Measurements from ENCODE around the gene CLIC6. TPM values are rescaled to one million over a fixed set of nuclear protein-coding genes. Genes with fewer than 3 reads are reported as not detected.

The CLIC6 gene
- total RNA-seq, 4 donors from 2014 or later: 2.5 to 10.0 (median 3.7) TPM

- Histone ChIP-seq H3K9me3 (no peaks in the 10 kb centered on the region), H3K27me3 (no peaks in the 10 kb centered on the region), H3K4me1 (peaks cover 5% of the 10 kb centered on the region), H3K27ac (no peak overlapping the region), H3K4me3 (no peak overlapping the region), H3K36me3 (no peaks in the 10 kb centered on the region)
- no peak for TF ChIP-seq POLR2A (IDR thresholded peaks at IDR 0.05)
- no peak for TF ChIP-seq POLR2AphosphoS5 (IDR thresholded peaks at IDR 0.05)
- TF ChIP-seq, protein P1, sequence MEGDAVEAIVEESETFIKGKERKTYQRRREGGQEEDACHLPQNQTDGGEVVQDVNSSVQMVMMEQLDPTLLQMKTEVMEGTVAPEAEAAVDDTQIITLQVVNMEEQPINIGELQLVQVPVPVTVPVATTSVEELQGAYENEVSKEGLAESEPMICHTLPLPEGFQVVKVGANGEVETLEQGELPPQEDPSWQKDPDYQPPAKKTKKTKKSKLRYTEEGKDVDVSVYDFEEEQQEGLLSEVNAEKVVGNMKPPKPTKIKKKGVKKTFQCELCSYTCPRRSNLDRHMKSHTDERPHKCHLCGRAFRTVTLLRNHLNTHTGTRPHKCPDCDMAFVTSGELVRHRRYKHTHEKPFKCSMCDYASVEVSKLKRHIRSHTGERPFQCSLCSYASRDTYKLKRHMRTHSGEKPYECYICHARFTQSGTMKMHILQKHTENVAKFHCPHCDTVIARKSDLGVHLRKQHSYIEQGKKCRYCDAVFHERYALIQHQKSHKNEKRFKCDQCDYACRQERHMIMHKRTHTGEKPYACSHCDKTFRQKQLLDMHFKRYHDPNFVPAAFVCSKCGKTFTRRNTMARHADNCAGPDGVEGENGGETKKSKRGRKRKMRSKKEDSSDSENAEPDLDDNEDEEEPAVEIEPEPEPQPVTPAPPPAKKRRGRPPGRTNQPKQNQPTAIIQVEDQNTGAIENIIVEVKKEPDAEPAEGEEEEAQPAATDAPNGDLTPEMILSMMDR (IDR thresholded peaks at IDR 0.05): no peak
- TF ChIP-seq EP300 (IDR thresholded peaks at IDR 0.05): no peak
- 79% methylated on average over 2 of the region's 2 CpGs for WGBS
- DNase-seq (ENCODE audit: low spot score in 2 of 2): no peak
These were observed 23.7 kb downstream of the CLIC6 start for GRCh38 chr21:34692458-34693020.

DNA sequence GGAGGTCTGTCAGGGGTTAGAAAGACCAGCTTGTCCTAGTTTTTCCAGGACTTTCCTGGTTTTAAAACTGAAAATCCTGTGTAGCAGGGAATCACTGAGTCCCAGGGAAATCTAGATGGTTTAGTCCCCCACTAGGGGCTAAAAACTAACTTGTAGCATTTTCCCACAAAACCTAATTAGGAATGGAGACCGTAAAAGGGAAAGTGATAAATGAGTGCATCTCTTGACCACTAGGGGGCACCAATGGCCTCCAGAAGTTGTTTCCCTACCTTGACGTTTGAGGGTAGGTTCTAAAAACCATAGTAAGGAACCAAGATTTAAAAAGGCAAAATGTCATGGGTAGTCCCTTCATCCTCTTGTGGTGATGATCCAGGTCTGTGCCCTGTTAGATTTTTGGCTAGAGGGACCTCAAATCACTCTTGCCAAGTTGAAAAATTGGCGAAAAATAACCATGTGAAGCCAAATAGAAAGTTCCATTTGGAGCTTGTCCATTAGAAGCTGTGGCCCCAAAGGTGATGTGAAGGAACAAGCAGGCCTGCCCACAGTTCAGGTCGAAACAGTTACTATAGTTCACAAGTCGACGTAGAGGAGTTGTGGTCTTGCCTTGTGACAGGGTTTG lies 24.5 kb downstream of the CLIC6 start:
- Histone ChIP-seq H3K9me3 (no peaks in the 10 kb centered on the region), H3K36me3 (no peaks in the 10 kb centered on the region), H3K27me3 (no peaks in the 10 kb centered on the region), H3K4me3 (no peak overlapping the region), H3K27ac (no peak overlapping the region), H3K4me1 (peaks cover 5% of the 10 kb centered on the region)
- 61% methylated on average over 6 of the region's 6 CpGs for WGBS
- TF ChIP-seq, protein P1 (IDR thresholded peaks at IDR 0.05): peak; percentile 74 to 79
- no peak for TF ChIP-seq POLR2AphosphoS5 (IDR thresholded peaks at IDR 0.05)
- DNase-seq (ENCODE audit: low spot score in 2 of 2): no peak

- WGBS: 73% methylated on average over 2 of the region's 2 CpGs
- H3K27me3 ChIP-seq: no peaks in the 10 kb centered on the region
- no peak for TF ChIP-seq EP300 (IDR thresholded peaks at IDR 0.05)
- TF ChIP-seq POLR2AphosphoS5 (IDR thresholded peaks at IDR 0.05): no peak
- TF ChIP-seq POLR2A (IDR thresholded peaks at IDR 0.05): no peak
- TF ChIP-seq, protein P1 (IDR thresholded peaks at IDR 0.05): no peak
These were observed 26.6 kb downstream of the CLIC6 start for GRCh38 chr21:34695434-34695833.

GRCh38 chr21:34696121-34696520 lies 27.3 kb downstream of the CLIC6 start:
- DNase-seq (ENCODE audit: low spot score in 2 of 2): no peak
- no peak overlapping the region for H3K4me3 ChIP-seq
- no peaks in the 10 kb centered on the region for H3K9me3 ChIP-seq
- no peaks in the 10 kb centered on the region for H3K27me3 ChIP-seq
- 88% methylated on average over 1 of the region's 1 CpG for WGBS
- H3K27ac ChIP-seq: no peak overlapping the region
- H3K36me3 ChIP-seq: no peaks in the 10 kb centered on the region
- H3K4me1 ChIP-seq: no peaks in the 10 kb centered on the region
- TF ChIP-seq, protein P1 (IDR thresholded peaks at IDR 0.05): no peak
- TF ChIP-seq POLR2AphosphoS5 (IDR thresholded peaks at IDR 0.05): no peak
- TF ChIP-seq POLR2A (IDR thresholded peaks at IDR 0.05): no peak
- TF ChIP-seq EP300 (IDR thresholded peaks at IDR 0.05): no peak

More at GRCh38 chr21:34695434-34695833, 26.6 kb downstream of the CLIC6 start:
- no peak overlapping the region for H3K4me3 ChIP-seq
- no peak for DNase-seq (ENCODE audit: low spot score in 2 of 2)
- no peak overlapping the region for H3K27ac ChIP-seq
- no peaks in the 10 kb centered on the region for H3K36me3 ChIP-seq
- no peaks in the 10 kb centered on the region for H3K4me1 ChIP-seq
- H3K9me3 ChIP-seq: no peaks in the 10 kb centered on the region

- WGBS: 94% methylated on average over 3 of the region's 3 CpGs
- Histone ChIP-seq H3K27ac (no peak overlapping the region), H3K36me3 (no peaks in the 10 kb centered on the region), H3K4me3 (no peak overlapping the region), H3K4me1 (peaks cover 7% of the 10 kb centered on the region), H3K27me3 (no peaks in the 10 kb centered on the region), H3K9me3 (no peaks in the 10 kb centered on the region)
- DNase-seq (ENCODE audit: low spot score in 2 of 2): no peak
- TF ChIP-seq POLR2A (IDR thresholded peaks at IDR 0.05) (no peak), EP300 (IDR thresholded peaks at IDR 0.05) (no peak), POLR2AphosphoS5 (IDR thresholded peaks at IDR 0.05) (no peak)
These were observed 29.0 kb downstream of the CLIC6 start for GRCh38 chr21:34697826-34698225.

Data from suprapubic skin (tissue), 4 donors.